B cell (primary cell): Measurements from ENCODE around the gene LAMA4. TPM values are rescaled to one million over a fixed set of nuclear protein-coding genes. Genes with fewer than 3 reads are reported as not detected.

Experiments
- ATAC-seq: fragments of 200-7000 bp; cut with Tn5 transposase; one replicate; pipeline ENCODE4 v1.10.0; 2021; ENCODE audit warnings: low read depth, mild to moderate bottlenecking, moderate number of reproducible peaks, moderate library complexity
- CTCF ChIA-PET: fragments of 350-600 bp; sonication (Branson Sonifier 250); formaldehyde crosslinking; loops from one replicate; lab custom pipeline; 2021; ENCODE audit warnings: antibody characterized with exemption, inconsistent platforms; lab: Charles Lee
- POLR2A ChIA-PET: fragments of 350-600 bp; sonication (Branson Sonifier 250); formaldehyde crosslinking; loops from one replicate; lab custom pipeline; 2021; ENCODE audit warnings: antibody characterized with exemption; lab: Charles Lee
- DNase-seq: peaks from one replicate; pipeline ENCODE4 v3.0.0; 2013
- H2AFZ ChIP-seq: 2 replicates; pipeline ENCODE4 v1.6.1; 2012; ENCODE audit warnings: mild to moderate bottlenecking, low read depth, low read length; ENCODE audit not compliant: insufficient read depth, poor library complexity, severe bottlenecking
- H3K27ac ChIP-seq, 2 donors: 1 replicate in 1 of 2; 2 replicates in 1 of 2; pipeline ENCODE4 v1.5.1; 2012 to 2013; ENCODE audit warnings: low read length in 2 of 2, mild to moderate bottlenecking in 2 of 2, moderate library complexity in 1 of 2
- H3K27me3 ChIP-seq, 4 experiments: fragments of 200-600 bp in 1 of 4; sonication (generic) in 1 of 4; replicated peaks in 1 of 4; 1 replicate in 2 of 4; 2 replicates in 2 of 4; pipeline versions ENCODE4 v1.6.1 to v1.7.0; 2013 to 2016; ENCODE audit warnings: low read length in 3 of 4, mild to moderate bottlenecking in 2 of 4, mixed read lengths in 1 of 4, moderate library complexity in 1 of 4; ENCODE audit not compliant: insufficient read depth in 4 of 4, control insufficient read depth in 3 of 4; ENCODE audit errors: control extremely low read depth in 1 of 4
- H3K36me3 ChIP-seq, 2 experiments: replicated peaks in 1 of 2; 1 replicate in 1 of 2; 2 replicates in 1 of 2; pipeline versions ENCODE4 v1.6.1 to v1.7.1; 2013; ENCODE audit warnings: low read length in 1 of 2; ENCODE audit not compliant: insufficient read depth in 2 of 2, control insufficient read depth in 1 of 2; ENCODE audit errors: control extremely low read depth in 1 of 2, extremely low read depth in 1 of 2
- H3K4me1 ChIP-seq, 2 donors: fragments of 200-600 bp in 1 of 2; sonication (generic) in 1 of 2; 1 replicate in 1 of 2; 2 replicates in 1 of 2; pipeline versions ENCODE4 v1.5.1 to v1.6.1; 2013 to 2017; ENCODE audit warnings: low read length in 2 of 2; ENCODE audit not compliant: control insufficient read depth in 2 of 2, insufficient read depth in 2 of 2
- H3K4me2 ChIP-seq: replicated peaks from 2 replicates; pipeline ENCODE3; 2012; ENCODE audit warnings: mild to moderate bottlenecking, low read depth, low read length; ENCODE audit not compliant: poor library complexity, severe bottlenecking
- H3K4me3 ChIP-seq, 5 experiments: fragments of 200-600 bp in 1 of 5; sonication (generic) in 1 of 5; 1 replicate in 3 of 5; 2 replicates in 2 of 5; pipeline versions ENCODE4 v1.5.1 to v1.7.0; 2011 to 2016; ENCODE audit warnings: low read length in 4 of 5, mild to moderate bottlenecking in 4 of 5, low read depth in 2 of 5, control low read depth in 1 of 5, moderate library complexity in 1 of 5; ENCODE audit not compliant: insufficient read depth in 1 of 5; ENCODE audit errors: control extremely low read depth in 1 of 5, extremely low read depth in 1 of 5
- H3K79me2 ChIP-seq: fragments of 200-600 bp; sonication (generic); one replicate; pipeline ENCODE4 v1.6.0; 2016; ENCODE audit warnings: low read length; ENCODE audit not compliant: control insufficient read depth, insufficient read depth
- H3K9ac ChIP-seq: fragments of 200-600 bp; sonication (generic); 2 replicates; pipeline ENCODE4 v1.6.1; 2017; ENCODE audit warnings: mild to moderate bottlenecking, low read length, moderate library complexity
- H3K9me3 ChIP-seq, 3 donors: one replicate each; pipeline versions ENCODE4 v1.6.1 to v1.7.1; 2013; ENCODE audit warnings: low read length in 2 of 3; ENCODE audit not compliant: control insufficient read depth in 2 of 3, insufficient read depth in 1 of 3; ENCODE audit errors: control extremely low read depth in 1 of 3
- H4K20me1 ChIP-seq: 2 replicates; pipeline ENCODE4 v1.6.0; 2012; ENCODE audit warnings: mild to moderate bottlenecking, low read length; ENCODE audit not compliant: insufficient read depth, control insufficient read depth, poor library complexity, severe bottlenecking
- H3K27ac Mint-ChIP-seq: one replicate; pipeline ENCODE4 v1.8.0; 2021; ENCODE audit warnings: mixed read lengths
- H3K27me3 Mint-ChIP-seq: one replicate; pipeline ENCODE4 v1.8.0; 2021; ENCODE audit warnings: mixed read lengths
- H3K4me1 Mint-ChIP-seq: one replicate; pipeline ENCODE4 v1.8.0; 2021; ENCODE audit warnings: mixed read lengths
- H3K4me3 Mint-ChIP-seq: one replicate; pipeline ENCODE4 v1.8.0; 2021; ENCODE audit warnings: mixed read lengths
- H3K9me3 Mint-ChIP-seq: one replicate; pipeline ENCODE4 v1.8.0; 2022; ENCODE audit warnings: mixed read lengths; ENCODE audit not compliant: insufficient read depth
- CTCF ChIP-seq: fragments of 200-600 bp; IDR thresholded peaks from one replicate; pipeline ENCODE4 v1.8.0; 2022; ENCODE audit warnings: antibody characterized with exemption, mild to moderate bottlenecking
- EZH2 ChIP-seq: IDR thresholded peaks from 2 replicates; pipeline ENCODE4 v1.6.1; 2012; ENCODE audit warnings: borderline replicate concordance, low read depth, mild to moderate bottlenecking, moderate library complexity, low read length; ENCODE audit not compliant: insufficient read depth, poor library complexity, severe bottlenecking
- WGBS: methylation state at CpG from one replicate; pipeline ENCODE4 v1.1.5; 2013; ENCODE audit warnings: missing lambda C conversion rate; ENCODE audit not compliant: insufficient coverage; 5-methylcytosine and 5-hydroxymethylcytosine counted together
- intact Hi-C: fragments of 100-400 bp; cut with micrococcal nuclease; formaldehyde crosslinking; loops from one replicate; pipeline ENCODE4 v1.10.0; 2022
- polyA plus RNA-seq: library from polyadenylated mRNA; depleted of rRNA; stranded (reverse); fragments of >200 nt; gene quantifications from 2 replicates; pipeline ENCODE4 v1.2.3, GENCODE V29; 2012
- total RNA-seq, 2 donors: library from RNA; stranded (reverse); fragments of 120-200 nt in 1 of 2; gene quantifications; 1 replicate in 1 of 2; 2 replicates in 1 of 2; pipeline versions ENCODE4 v1.2.3 to v1.2.4, GENCODE V29; 2013 to 2022

Gene LAMA4
- total and polyA plus RNA-seq, 2 donors (not counting 1 experiment from before 2014, with no cell fraction given), result not detected

DNA sequence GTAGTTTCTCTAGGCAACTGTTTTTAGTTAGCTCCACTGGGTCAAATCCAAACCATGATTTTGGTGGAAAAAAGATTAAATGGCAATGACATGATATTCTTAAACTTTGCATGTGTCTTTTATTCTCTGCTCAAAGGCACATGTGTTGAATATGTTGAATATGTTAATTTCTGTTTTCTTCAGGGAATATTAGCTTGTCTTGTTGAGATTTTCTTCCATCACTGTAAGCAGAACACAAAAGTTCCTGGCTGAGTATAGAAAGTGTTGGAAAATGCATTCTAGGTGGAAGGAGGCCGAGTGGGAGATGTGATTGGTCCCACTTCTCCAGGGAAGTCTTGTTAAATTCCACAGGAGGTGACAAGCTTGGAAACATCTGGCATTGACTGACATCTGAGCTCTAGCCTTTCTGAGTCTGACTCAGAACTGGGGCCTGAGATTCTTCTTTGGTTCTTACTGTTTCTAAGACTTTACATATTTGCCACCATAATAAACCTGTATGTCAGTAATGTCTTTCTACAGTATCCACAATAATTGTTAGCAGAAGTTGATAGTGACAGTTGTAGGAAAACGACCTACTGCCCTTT lies 81.1 kb downstream of the LAMA4 start:
- DNase-seq, result no peak
- H3K27ac ChIP-seq, result no peak overlapping the region
- H3K4me3 ChIP-seq, result no peak overlapping the region
- H3K4me1 Mint-ChIP-seq, result no peaks in the 10 kb centered on the region
- H3K4me1 ChIP-seq, result no peaks in the 10 kb centered on the region
- intact Hi-C loops, result no loop called here
- POLR2A ChIA-PET, result no interaction called here
- no peak overlapping the region for H3K4me2 ChIP-seq
- H3K36me3 ChIP-seq, result no peaks in the 10 kb centered on the region
- H3K9me3 Mint-ChIP-seq, result no peaks in the 10 kb centered on the region
- no peak for ATAC-seq
- no peak overlapping the region for H3K4me3 Mint-ChIP-seq
- peaks cover 0 to 5% (median 0%) of the 10 kb centered on the region in 4 experiments for H3K27me3 ChIP-seq
- H3K9me3 ChIP-seq, result no peaks in the 10 kb centered on the region
- H3K79me2 ChIP-seq, result no peaks in the 10 kb centered on the region
- H3K27me3 Mint-ChIP-seq, result peaks cover 26% of the 10 kb centered on the region
- no peak for TF ChIP-seq CTCF
- no peak for TF ChIP-seq EZH2
- 29% methylated on average over 1 of the region's 2 CpGs for WGBS
- CTCF ChIA-PET, result interaction anchor here (0.6 to 3.3 kb wide), 5 partner anchors 10 to 1764 kb away, joined by 3 to 23 read pairs (median 3); no protein-coding TSS in a partner anchor
- no peaks in the 10 kb centered on the region for H4K20me1 ChIP-seq
- no peak overlapping the region for H3K9ac ChIP-seq
- H2AFZ ChIP-seq, result no peak overlapping the region
- no peak overlapping the region for H3K27ac Mint-ChIP-seq

DNA sequence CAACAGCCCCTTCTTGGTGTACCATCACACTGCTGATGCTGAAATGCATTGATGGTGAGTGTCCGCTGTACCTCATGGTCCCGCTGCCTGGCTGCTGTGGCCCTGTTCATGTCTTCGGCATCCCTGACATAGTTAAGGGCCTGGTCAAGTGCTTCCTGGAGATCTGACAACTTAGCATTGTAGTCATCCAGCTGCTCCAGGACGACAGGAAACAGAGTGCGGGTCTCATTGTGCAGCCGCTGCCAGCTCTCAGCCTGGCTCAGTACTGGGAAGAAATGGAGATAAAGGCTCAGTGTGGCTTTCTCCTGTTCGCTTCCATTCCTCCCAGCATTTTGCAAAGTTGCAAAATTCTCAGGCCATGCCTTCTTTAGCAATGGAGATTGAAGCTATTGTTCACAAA lies 81.8 kb downstream of the LAMA4 start:
- peaks cover 0 to 5% (median 0%) of the 10 kb centered on the region in 4 experiments for H3K27me3 ChIP-seq
- ChIA-PET CTCF (interaction anchor here (1.1 to 3.5 kb wide), 3 partner anchors 8 to 1736 kb away, joined by 3 to 23 read pairs (median 13); no protein-coding TSS in a partner anchor), POLR2A (no interaction called here)
- H2AFZ ChIP-seq, result no peak overlapping the region
- no peak overlapping the region for H3K4me3 Mint-ChIP-seq
- no peaks in the 10 kb centered on the region for H3K79me2 ChIP-seq
- no peaks in the 10 kb centered on the region for H3K4me1 Mint-ChIP-seq
- H3K4me1 ChIP-seq, result no peaks in the 10 kb centered on the region
- H3K4me3 ChIP-seq, result no peak overlapping the region
- H3K36me3 ChIP-seq, result no peaks in the 10 kb centered on the region
- intact Hi-C loops, result no loop called here
- H3K9me3 Mint-ChIP-seq, result no peaks in the 10 kb centered on the region
- no peak overlapping the region for H3K27ac Mint-ChIP-seq
- no peak overlapping the region for H3K27ac ChIP-seq
- TF ChIP-seq EZH2, result no peak
- no peak for TF ChIP-seq CTCF
- H3K27me3 Mint-ChIP-seq, result peaks cover 23% of the 10 kb centered on the region
- no peak overlapping the region for H3K4me2 ChIP-seq
- no peak for ATAC-seq
- no peaks in the 10 kb centered on the region for H3K9me3 ChIP-seq
- H4K20me1 ChIP-seq, result no peaks in the 10 kb centered on the region
- DNase-seq, result no peak
- H3K9ac ChIP-seq, result no peak overlapping the region
- WGBS, result 91% methylated on average over 5 of the region's 7 CpGs
